ENCODE results near the gene POU4F2.

The POU4F2 gene

GRCh38 chr4:146638786-146639505 lies at the start of gene POU4F2:
TSS of gene POU4F2 (plus strand) at chr4:146638893. CDS start at chr4:146639141, 248 bp downstream.
- Mint-ChIP-seq H3K4me1 (peaks cover 31% of the 10 kb centered on the region), H3K27me3 (ENCODE audit: low read depth, poor library complexity) (peaks cover 100% of the 10 kb centered on the region), H3K27ac (no peak within 1 kb of the TSS), H3K9me3 (peaks cover 9% of the 10 kb centered on the region), H3K4me3 (peak within 1 kb of the TSS; percentile 81), H3K36me3 (ENCODE audit: low read depth) (no peaks in the 10 kb centered on the region)
- no peak for TF ChIP-seq CTCF (IDR thresholded peaks at IDR 0.05)
- peak; percentile 65 for DNase-seq

GRCh38 chr4:146590801-146591200 lies 47.9 kb upstream of the POU4F2 start:
- Mint-ChIP-seq H3K36me3 (ENCODE audit: low read depth) (no peaks in the 10 kb centered on the region), H3K27me3 (ENCODE audit: low read depth, poor library complexity) (peaks cover 12% of the 10 kb centered on the region), H3K9me3 (peaks cover 17% of the 10 kb centered on the region), H3K27ac (no peak overlapping the region), H3K4me1 (no peaks in the 10 kb centered on the region), H3K4me3 (no peak overlapping the region)
- no peak for DNase-seq
- TF ChIP-seq CTCF (IDR thresholded peaks at IDR 0.05) = no peak

- Mint-ChIP-seq H3K27me3 (ENCODE audit: low read depth, poor library complexity) (peaks cover 9% of the 10 kb centered on the region), H3K4me3 (no peak overlapping the region), H3K27ac (no peak overlapping the region), H3K36me3 (ENCODE audit: low read depth) (no peaks in the 10 kb centered on the region), H3K4me1 (no peaks in the 10 kb centered on the region), H3K9me3 (peaks cover 24% of the 10 kb centered on the region)
- no peak for TF ChIP-seq CTCF (IDR thresholded peaks at IDR 0.05)
- DNase-seq = no peak
These were observed 46.7 kb upstream of the POU4F2 start for GRCh38 chr4:146592019-146592418.

- peaks cover 3% of the 10 kb centered on the region for H3K9me3 Mint-ChIP-seq
These were observed 5.8 kb upstream of the POU4F2 start for GRCh38 chr4:146632770-146633470.

GRCh38 chr4:146633471-146633800 lies 5.3 kb upstream of the POU4F2 start:
- Mint-ChIP-seq H3K27ac (no peak overlapping the region), H3K36me3 (ENCODE audit: low read depth) (no peaks in the 10 kb centered on the region), H3K4me3 (no peak overlapping the region), H3K27me3 (ENCODE audit: low read depth, poor library complexity) (peaks cover 100% of the 10 kb centered on the region), H3K4me1 (peaks cover 14% of the 10 kb centered on the region), H3K9me3 (peaks cover 3% of the 10 kb centered on the region)
- TF ChIP-seq CTCF (IDR thresholded peaks at IDR 0.05) = no peak
- DNase-seq = no peak

More at GRCh38 chr4:146632770-146633470, 5.8 kb upstream of the POU4F2 start:
- Mint-ChIP-seq H3K4me1 (peaks cover 8% of the 10 kb centered on the region), H3K4me3 (no peak overlapping the region), H3K27ac (no peak overlapping the region), H3K27me3 (ENCODE audit: low read depth, poor library complexity) (peaks cover 100% of the 10 kb centered on the region), H3K36me3 (ENCODE audit: low read depth) (no peaks in the 10 kb centered on the region)
- TF ChIP-seq CTCF (IDR thresholded peaks at IDR 0.05) = no peak
- DNase-seq = no peak
